Suprapubic skin (tissue), 3 donors: Measurements from ENCODE around the gene FKBP7.

Experiments
- CTCF ChIP-seq, 2 donors: fragments of 200-600 bp in 1 of 2; fragments of 450-650 bp in 1 of 2; sonication (generic) in 1 of 2; IDR thresholded peaks; one replicate each; pipeline ENCODE4 v1.5.1; 2016 to 2019; ENCODE audit warnings: antibody characterized with exemption in 2 of 2, mild to moderate bottlenecking in 1 of 2, moderate library complexity in 1 of 2
- POLR2A ChIP-seq, 2 donors: fragments of 450-650 bp; IDR thresholded peaks; one replicate each; pipeline ENCODE4 v1.6.1; 2017; ENCODE audit warnings: antibody characterized with exemption in 2 of 2, mild to moderate bottlenecking in 2 of 2, moderate library complexity in 2 of 2

- TF ChIP-seq CTCF (IDR thresholded peaks at IDR 0.05), result no peak
- TF ChIP-seq POLR2A (IDR thresholded peaks at IDR 0.05), result no peak
Observed at GRCh38 chr2:178510384-178510783, 32.0 kb upstream of the FKBP7 start.
